GM20431 (cell line): ENCODE data around the gene ADRA2B.
"Not testable (repeated sequence)": the region's sequence is repeated elsewhere in the genome, so short reads cannot be mapped to it uniquely, and the experiment has no call there.

Experiments used
- in situ Hi-C: fragments of 300-500 bp; cut with MseI, MboI; formaldehyde crosslinking; loops from one replicate; pipeline ENCODE4 v1.15.0; 2020; ENCODE audit warnings: low sequenced_read_pairs; ENCODE audit not compliant: unreplicated experiment

The ADRA2B gene

GRCh38 chr2:96095116-96095636 is 21.2 kb downstream of the ADRA2B start:
- in situ Hi-C loops, result no loop called here

DNA sequence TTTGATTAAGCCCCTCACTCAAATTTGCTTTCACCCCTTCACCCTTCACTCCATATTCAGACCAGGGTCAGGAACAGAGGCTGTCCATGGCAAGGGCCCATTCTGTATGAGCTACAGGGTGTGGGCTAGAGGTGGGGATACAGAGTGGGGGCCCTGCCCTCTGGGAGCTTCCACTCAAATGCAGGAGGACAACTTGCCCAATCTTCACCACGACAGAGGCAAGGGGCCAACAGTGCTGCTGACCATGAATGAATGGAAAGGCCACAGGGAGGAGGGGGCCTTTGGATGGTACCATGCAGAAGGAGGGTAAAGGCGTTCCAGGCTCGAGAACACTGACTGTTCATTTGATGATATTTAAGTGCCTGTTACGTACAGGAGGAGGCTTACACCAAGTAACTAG is 22.8 kb downstream of the ADRA2B start:
- in situ Hi-C loops, result no loop called here

GRCh38 chr2:96092951-96093350 is 23.4 kb downstream of the ADRA2B start:
- in situ Hi-C loops, result no loop called here

DNA sequence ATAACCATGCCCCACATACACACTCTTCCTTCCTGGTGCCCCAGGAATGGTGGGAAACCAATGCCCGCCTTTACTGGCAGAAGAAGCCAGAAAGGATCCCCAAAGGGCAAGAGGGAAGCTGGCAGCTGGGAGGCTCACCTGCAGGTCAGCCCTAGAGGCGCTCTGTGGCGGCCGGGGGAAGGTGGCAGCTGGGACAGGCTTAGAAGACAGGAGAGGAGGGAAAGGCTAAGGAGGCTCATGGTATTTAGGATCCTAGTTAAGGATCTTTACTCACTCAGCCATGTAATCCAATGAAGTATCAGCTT is 23.8 kb downstream of the ADRA2B start:
- in situ Hi-C loops, result no loop called here

- in situ Hi-C loops, result no loop called here
Observed at GRCh38 chr2:96091711-96092572, 24.4 kb downstream of the ADRA2B start.

DNA sequence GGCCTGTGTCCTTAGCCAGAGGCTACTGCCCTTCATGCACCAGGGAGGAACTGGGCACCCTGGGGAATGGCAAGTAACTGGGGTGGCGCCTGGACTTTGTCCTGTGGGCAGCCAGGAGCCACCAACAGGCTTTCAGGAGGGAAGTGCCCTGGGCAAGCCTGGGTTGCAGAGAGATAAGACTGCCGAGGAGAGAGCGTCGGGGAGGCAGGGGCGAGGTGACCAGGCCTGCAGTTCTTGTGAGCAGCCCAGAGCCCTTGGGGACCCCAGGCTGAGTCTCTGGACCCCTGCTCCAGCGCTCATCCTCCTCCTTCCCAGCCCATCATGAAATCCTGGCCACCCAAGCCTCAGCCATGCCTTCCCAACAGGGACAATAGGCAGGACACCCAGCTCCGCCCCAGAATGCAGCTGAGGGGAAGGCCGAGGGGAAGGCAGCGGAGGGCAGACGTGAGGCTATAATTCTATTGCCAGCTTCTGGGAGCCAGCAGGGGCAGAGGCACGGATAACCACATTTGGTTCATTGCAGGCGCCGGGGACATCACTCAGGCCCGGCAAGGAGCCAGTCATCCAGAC is 25.1 kb downstream of the ADRA2B start:
- in situ Hi-C loops, result no loop called here

DNA sequence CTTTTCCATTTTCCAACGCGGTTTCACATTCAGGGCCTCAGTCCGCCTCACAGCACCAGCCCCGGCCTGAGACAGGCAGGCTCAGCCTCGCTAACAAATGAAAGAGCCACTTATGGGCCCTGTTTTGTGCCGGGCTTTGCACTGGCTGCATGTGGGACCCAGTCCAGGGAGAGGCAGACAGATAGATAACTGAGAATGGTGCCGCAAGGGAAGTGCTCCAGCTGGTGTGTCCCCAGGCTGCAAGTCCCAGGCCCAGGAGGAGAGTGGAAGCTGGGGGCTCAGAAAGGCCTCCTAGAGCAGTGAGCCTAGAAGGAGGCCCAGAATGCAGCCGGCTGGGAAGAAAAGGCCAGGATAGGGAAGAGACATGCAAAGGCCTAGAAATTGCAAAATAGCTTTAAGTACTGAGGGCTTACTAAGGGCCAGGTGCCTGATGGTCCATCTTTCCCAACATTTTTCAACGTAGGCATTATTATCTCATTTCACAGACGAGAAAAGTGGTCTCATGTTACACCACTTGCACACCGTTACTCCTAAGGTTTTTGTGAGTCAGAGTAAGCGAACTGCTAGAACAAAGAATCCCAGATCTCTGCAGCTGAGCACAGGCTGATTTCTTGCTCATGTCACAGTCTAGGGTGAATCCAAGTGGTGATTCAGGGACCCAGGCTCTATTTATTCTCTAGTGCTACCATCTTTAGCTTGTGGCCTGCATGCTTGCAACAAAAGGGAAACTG is 26.0 kb downstream of the ADRA2B start:
- in situ Hi-C loops, result no loop called here

DNA sequence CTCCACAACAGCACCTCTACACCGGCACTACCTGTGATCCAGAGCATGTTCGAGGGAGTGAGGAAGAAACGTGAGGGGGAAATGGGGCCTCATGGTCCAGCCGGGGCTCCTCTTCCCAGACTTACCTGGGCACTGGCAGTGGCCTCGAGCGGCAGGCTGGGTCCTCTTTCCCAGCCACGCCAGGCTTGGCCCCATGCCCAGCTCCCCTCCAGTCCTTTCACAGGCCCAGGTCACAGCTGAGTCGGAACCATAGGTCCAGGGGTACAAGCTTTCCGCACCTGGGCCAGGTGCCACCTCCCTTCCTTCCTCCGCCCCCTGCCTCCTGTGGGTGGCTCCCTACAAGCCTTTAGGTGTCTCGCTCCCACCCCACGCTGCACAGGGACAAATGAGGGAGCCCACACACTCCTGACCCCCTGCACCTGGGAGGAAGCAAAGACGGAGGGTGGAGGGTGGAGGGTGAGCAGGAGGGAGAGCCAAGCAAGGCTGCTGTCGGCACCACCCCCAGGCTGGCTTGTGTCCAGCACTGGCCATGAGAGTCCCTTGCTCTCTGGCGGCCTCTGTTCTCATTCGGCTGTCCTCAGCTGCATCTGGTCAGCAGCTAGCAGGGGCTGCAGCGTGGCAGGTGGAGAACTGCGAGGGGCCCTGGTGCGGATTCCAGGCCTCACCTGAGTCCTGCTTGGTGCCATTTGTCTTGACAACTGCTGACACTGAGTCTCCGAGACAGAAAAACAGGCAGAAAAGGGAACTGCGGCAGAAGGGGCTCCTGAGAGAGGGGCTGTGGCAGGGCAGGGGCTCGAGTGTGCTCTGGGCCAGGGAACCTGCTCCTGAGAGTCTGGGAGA is 26.8 kb downstream of the ADRA2B start:
- in situ Hi-C loops, result no loop called here

GRCh38 chr2:96088340-96089335 is 27.7 kb downstream of the ADRA2B start:
- in situ Hi-C loops, result no loop called here

DNA sequence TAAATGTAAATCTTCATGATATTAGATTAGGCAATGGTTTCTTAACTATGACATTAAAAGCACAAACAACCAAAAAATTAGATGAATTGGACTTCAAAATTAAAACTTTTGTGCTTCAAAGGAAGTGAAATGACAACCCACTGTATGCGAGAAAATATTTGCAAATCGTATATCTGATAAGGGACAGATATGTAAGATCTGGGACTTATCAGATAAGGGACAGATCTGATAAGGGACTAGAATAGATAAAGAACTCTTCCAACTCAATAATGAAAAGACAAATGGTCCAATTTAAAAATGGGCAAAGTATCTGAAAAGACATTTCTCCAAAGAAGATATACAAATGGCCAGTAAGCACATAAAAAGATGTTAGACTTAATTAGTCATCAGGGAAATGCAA is 29.2 kb downstream of the ADRA2B start:
- in situ Hi-C loops, result no loop called here

GRCh38 chr2:96085541-96086355 is 30.6 kb downstream of the ADRA2B start:
- in situ Hi-C loops, result no loop called here

- in situ Hi-C loops, result not testable (repeated sequence)
Observed at GRCh38 chr2:96084858-96085518, 31.4 kb downstream of the ADRA2B start.

DNA sequence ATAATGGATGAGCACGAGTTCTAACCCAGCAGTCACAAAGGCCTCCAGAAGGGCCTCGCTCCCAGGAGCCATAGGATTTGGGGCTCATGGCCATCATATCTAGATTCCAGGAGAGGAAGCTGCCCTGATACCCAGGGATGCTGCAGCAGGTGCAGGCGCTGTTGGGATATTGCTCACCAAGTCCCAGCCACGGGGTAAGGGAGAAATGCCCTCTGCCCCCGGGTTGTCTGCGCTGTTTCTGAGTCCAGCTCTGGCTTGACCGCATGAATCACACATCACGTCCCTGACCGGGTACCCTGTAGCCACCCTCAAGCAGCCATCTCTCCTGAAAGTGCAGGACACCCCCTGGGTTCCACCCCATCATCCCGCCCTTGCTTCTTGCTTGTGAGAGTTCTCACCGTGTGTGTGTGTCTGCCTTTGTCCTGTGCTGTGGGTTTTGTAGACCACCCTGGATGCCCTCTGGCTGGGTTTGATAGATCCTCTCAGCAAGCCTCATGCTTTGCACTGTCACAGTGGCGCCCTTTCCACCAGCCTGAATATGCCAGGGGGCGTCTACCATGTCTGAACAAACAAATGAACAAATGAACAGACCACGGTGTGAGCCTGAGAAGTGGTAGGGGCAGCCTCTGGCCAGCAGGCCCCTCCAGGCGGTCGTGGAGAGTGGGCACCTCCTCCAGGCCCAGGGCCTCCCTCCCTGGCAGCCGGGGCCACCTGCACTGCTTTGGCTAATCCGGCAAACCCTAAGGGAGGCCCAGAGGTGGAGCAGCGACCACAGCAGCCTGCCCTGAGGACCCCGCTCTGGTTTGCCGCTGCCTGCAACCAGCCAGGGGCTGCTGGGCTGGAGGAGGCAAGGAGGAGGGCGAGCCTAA is 32.1 kb downstream of the ADRA2B start:
- in situ Hi-C loops, result no loop called here

DNA sequence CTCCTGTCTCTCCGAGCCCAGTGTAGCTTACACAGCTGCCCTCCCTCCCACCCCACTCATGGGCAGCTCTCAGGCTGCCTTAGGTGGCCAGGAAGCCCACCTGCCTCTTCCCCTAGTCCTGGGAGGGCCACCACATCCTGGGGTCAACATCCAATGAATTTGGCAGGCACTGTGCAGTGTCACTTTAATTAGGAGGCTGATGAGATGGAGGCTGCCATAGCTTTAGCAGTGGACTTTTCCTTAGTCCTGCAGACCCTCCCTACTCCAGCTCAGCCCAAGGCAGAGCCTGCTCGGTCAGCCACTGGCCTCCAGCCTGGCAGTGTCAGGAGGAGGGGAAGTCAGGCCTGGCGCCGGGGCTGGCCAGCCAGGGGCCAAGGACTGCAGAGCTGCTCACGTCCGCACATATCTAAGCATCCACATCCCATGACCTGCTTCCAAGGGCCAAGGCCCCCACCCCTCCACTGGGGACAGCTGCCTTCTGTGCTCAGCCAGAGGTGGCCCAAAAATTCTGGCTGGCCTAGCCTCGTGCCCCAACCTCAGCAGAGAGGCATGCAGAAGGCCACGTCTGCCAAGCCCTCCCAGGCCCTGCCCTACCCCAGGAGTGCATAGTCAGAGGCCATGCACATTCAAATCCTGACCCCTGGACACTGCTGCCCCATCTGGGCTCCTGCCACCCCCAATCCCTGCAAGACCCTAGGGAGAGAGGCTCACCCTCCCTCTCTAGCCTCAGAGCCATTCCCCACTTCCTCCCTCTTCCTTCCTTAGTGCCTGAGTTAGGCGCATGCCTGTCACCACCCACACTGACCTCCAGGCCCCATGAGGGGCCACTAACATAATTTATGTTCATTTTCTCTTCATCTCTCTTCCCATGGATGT is 33.1 kb downstream of the ADRA2B start:
- in situ Hi-C loops, result no loop called here

DNA sequence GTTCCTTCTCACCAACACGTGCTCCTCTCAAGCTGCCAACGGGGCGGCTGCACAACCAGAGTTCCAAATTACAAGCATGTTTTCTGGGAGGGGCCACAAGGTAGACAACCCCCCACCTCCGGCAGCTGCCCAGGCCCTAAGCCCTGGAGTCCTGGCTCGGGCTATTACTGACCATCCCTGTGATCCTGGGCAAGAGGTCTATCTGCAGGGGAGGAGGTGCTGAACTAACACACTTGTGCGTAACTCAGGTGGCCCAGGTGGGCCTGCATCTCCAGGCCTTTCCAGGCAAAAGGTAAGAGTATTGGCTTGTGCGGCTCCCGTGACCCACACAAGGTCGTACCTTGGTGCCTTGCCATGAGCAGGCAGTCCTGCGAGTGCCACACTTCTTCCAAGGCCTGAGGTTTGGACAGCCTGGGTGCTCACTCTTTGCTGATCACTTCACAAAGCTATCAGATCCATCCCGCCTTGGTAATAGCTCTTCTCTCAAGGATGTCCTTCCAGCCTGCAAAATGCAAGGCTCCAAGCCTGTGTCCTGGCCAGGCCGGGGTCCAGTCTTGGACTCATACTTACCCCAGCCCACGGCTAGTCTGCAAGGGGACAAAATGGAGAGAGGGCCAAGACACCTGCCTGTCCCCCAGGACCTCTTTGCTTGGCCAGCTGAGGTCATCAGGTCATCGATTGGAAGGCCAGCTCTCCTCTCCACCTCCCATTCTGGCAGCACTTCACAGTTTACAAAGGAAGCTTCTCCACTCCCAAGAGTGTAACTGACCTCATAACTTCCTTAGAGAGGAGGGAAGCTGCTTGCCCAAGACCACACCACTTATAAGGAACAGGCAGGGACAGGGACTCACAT is 33.9 kb downstream of the ADRA2B start:
- in situ Hi-C loops, result no loop called here
